K562 (cell line): Measurements from ENCODE around the gene BNIP2. TPM values are rescaled to one million over a fixed set of nuclear protein-coding genes. Genes with fewer than 3 reads are reported as not detected.

ENCODE experiments used
- ATAC-seq: fragments of 200-7000 bp; cut with Tn5 transposase; 3 replicates; pipeline ENCODE4 v1.9.1; 2020; ENCODE audit warnings: moderate library complexity
- BruUV-seq: library from RNA; stranded (reverse); fragments of 400-500 nt; replicated peaks from 2 replicates; lab custom pipeline; 2021; lab: Mats Ljungman, UMichigan
- CTCF ChIA-PET: fragments of 300-600 bp; formaldehyde crosslinking; extraction: SDS; loops from one replicate; lab custom pipeline; 2021; ENCODE audit warnings: low intra/inter-chr PET ratio; lab: Yijun Ruan, JAX
- POLR2A ChIA-PET: fragments of 300-600, 350-650 bp; sonication (Branson Sonifier 250); formaldehyde crosslinking; extraction: SDS; loops from one replicate; lab custom pipeline; 2021; ENCODE audit warnings: antibody characterized with exemption, inconsistent platforms; lab: Yijun Ruan, JAX
- DNase-seq, 4 experiments: peaks; one replicate each; pipeline versions ENCODE4 v3.0.0 to v3.0.0-alpha.2; 2011 to 2018; ENCODE audit warnings: low spot score in 3 of 4, mixed read lengths in 3 of 4; ENCODE audit errors: extremely low read depth in 1 of 4
- FAIRE-seq: peaks from 2 replicates; lab custom pipeline; 2011; peaks lifted over from hg19 to GRCh38; lab: Jason Lieb, UNC
- H2AFZ ChIP-seq: 2 replicates; pipeline ENCODE4 v1.6.0; 2011; ENCODE audit warnings: low read depth, low read length, control low read depth, inconsistent platforms
- H3K27ac ChIP-seq: fragments of 200-600 bp; 3 replicates; pipeline ENCODE4 v1.8.0; 2011; ENCODE audit warnings: low read depth, mild to moderate bottlenecking, control low read depth, inconsistent platforms, low read length, moderate library complexity, mixed read lengths; ENCODE audit errors: extremely low read depth
- H3K27me3 ChIP-seq, 2 experiments: fragments of 300-600 bp in 1 of 2; 2 replicates in 1 of 2; 3 replicates in 1 of 2; pipeline versions ENCODE4 v1.6.0 to v1.8.0; 2011; ENCODE audit warnings: inconsistent platforms in 2 of 2, low read length in 2 of 2, mild to moderate bottlenecking in 1 of 2, mixed read lengths in 1 of 2, moderate library complexity in 1 of 2; ENCODE audit not compliant: control insufficient read depth in 2 of 2, insufficient read depth in 2 of 2
- H3K36me3 ChIP-seq: fragments of 300-600 bp; 3 replicates; pipeline ENCODE4 v1.8.0; 2011; ENCODE audit warnings: mild to moderate bottlenecking, low read length, inconsistent platforms; ENCODE audit not compliant: control insufficient read depth, insufficient read depth
- H3K4me1 ChIP-seq, 2 experiments: fragments of 200-600 bp in 1 of 2; replicated peaks in 1 of 2; 2 replicates in 1 of 2; 3 replicates in 1 of 2; pipeline versions ENCODE4 v1.5.1 to v1.8.0; 2011; ENCODE audit warnings: inconsistent platforms in 2 of 2, low read length in 2 of 2, mild to moderate bottlenecking in 1 of 2, mixed read lengths in 1 of 2, moderate library complexity in 1 of 2; ENCODE audit not compliant: control insufficient read depth in 2 of 2, insufficient read depth in 2 of 2
- H3K4me2 ChIP-seq: 2 replicates; pipeline ENCODE4 v1.6.1; 2011; ENCODE audit warnings: low read length, control low read depth, inconsistent platforms, mixed read lengths; ENCODE audit not compliant: insufficient read depth
- H3K4me3 ChIP-seq: fragments of 200-600 bp; sonication (generic), shearing (Covaris generic); 2 replicates; pipeline ENCODE4 v1.5.1; 2016; ENCODE audit warnings: control low read depth, inconsistent platforms
- H3K79me2 ChIP-seq: fragments of 200-600 bp; 3 replicates; pipeline ENCODE4 v1.8.0; 2011; ENCODE audit warnings: low read length, inconsistent platforms; ENCODE audit not compliant: control insufficient read depth, insufficient read depth
- H3K9ac ChIP-seq, 2 experiments: 2 replicates each; pipeline versions ENCODE4 v1.6.0 to v1.6.1; 2011; ENCODE audit warnings: low read depth in 2 of 2, low read length in 2 of 2, control low read depth in 1 of 2, inconsistent platforms in 1 of 2, mild to moderate bottlenecking in 1 of 2, mixed read lengths in 1 of 2; ENCODE audit not compliant: insufficient read depth in 1 of 2
- H3K9me1 ChIP-seq: one replicate; pipeline ENCODE4 v1.6.0; 2011; ENCODE audit warnings: inconsistent platforms, mild to moderate bottlenecking, low read length, moderate library complexity; ENCODE audit not compliant: control insufficient read depth, insufficient read depth
- H3K9me3 ChIP-seq: replicated peaks from 2 replicates; pipeline ENCODE4 v1.5.1; 2011; ENCODE audit warnings: low read depth, low read length, inconsistent platforms; ENCODE audit not compliant: control insufficient read depth, insufficient read depth
- H4K20me1 ChIP-seq: replicated peaks from 2 replicates; pipeline ENCODE4 v1.6.1; 2011; ENCODE audit warnings: low read length, inconsistent platforms, mixed read lengths; ENCODE audit not compliant: control insufficient read depth, insufficient read depth
- CHD2 ChIP-seq: IDR thresholded peaks from 2 replicates; pipeline ENCODE4 v1.6.1; 2011; ENCODE audit warnings: low read depth, low read length
- CREM ChIP-seq: IDR thresholded peaks from 2 replicates; pipeline ENCODE4 v1.6.1; 2014; ENCODE audit warnings: antibody characterized with exemption, low read depth
- GATAD2A ChIP-seq: fragments of 450-650 bp; IDR thresholded peaks from 2 replicates; pipeline ENCODE4 v1.6.1; 2017
- KAT8 ChIP-seq: fragments of 450-650 bp; IDR thresholded peaks from 2 replicates; pipeline ENCODE4 v1.6.1; 2016; ENCODE audit warnings: low read depth, mild to moderate bottlenecking
- MEF2D ChIP-seq: conservative IDR thresholded peaks from 2 replicates; pipeline ENCODE4 v1.6.1; 2016; ENCODE audit warnings: low read depth, missing genetic modification characterization, missing compliant biosample characterization
- OTX1 ChIP-seq: fragments of 450-650 bp; formaldehyde crosslinking; IDR thresholded peaks from 2 replicates; pipeline ENCODE4 v1.4.0; 2022; ENCODE audit warnings: mild to moderate bottlenecking
- PHB ChIP-seq: fragments of 250-450 bp; sonication (Bioruptor Pico); IDR thresholded peaks from 2 replicates; pipeline ENCODE4 v1.5.0; 2021
- POLR2H ChIP-seq: IDR thresholded peaks from 2 replicates; pipeline ENCODE4 v1.6.1; 2016; ENCODE audit warnings: missing genetic modification characterization, low read depth, mild to moderate bottlenecking, control low read depth, missing compliant biosample characterization, moderate library complexity
- RBM17 ChIP-seq: fragments of 200-400 bp; formaldehyde crosslinking; IDR thresholded peaks from 2 replicates; pipeline ENCODE4 v1.6.1; 2017; ENCODE audit warnings: low read depth, mild to moderate bottlenecking, low read length, borderline replicate concordance
- TRIM24 ChIP-seq, 2 experiments: fragments of 450-650 bp; IDR thresholded peaks; 2 replicates each; pipeline ENCODE4 v1.6.1; 2016
- TSHZ1 ChIP-seq: fragments of 250-450 bp; sonication (Bioruptor Pico); IDR thresholded peaks from 2 replicates; pipeline ENCODE4 v1.4.0; 2020; ENCODE audit warnings: mild to moderate bottlenecking, moderate library complexity
- ZNF263 ChIP-seq: sonication (generic); formaldehyde crosslinking; IDR thresholded peaks from 2 replicates; pipeline ENCODE4 v1.8.0; 2022; ENCODE audit warnings: mild to moderate bottlenecking, missing genetic modification reagents, borderline replicate concordance
- ZNF77 ChIP-seq: fragments of 250-450 bp; sonication (Bioruptor Pico); IDR thresholded peaks from 2 replicates; pipeline ENCODE4 v1.5.0; 2020
- WGBS: fragments of 100-300 bp; shearing (Covaris generic); methylation state at CpG from one replicate; pipeline ENCODE4 v1.1.6; 2016; ENCODE audit warnings: low coverage, mixed read lengths; ENCODE audit not compliant: insufficient coverage; ENCODE audit errors: missing lambda C conversion rate; 5-methylcytosine and 5-hydroxymethylcytosine counted together
- in situ Hi-C: fragments of 300-500 bp; cut with MboI; formaldehyde crosslinking; loops from 4 replicates; pipeline ENCODE4 v1.15.0; 2018; ENCODE audit warnings: inconsistent platforms, mixed read lengths
- intact Hi-C: fragments of 100-400 bp; cut with micrococcal nuclease; formaldehyde crosslinking; loops from 2 replicates; pipeline ENCODE4 v1.14.2; 2022
- polyA plus RNA-seq, 8 experiments: library from polyadenylated mRNA; depleted of rRNA in 4 of 8; stranded (reverse) in 5 of 8; unstranded in 3 of 8; fragments of >200 nt; fragmentation: Nextera tagmentation in 2 of 8; fragmentation: Illumina TruSeq in 1 of 8; extraction: Ambion mirVana in 2 of 8; extraction: Trizol in 1 of 8; gene quantifications; 2 replicates each; pipeline versions ENCODE4 v1.2.1 to v1.2.3, GENCODE V29; 2011 to 2014; ENCODE audit warnings: inconsistent platforms in 1 of 8, missing spikeins in 1 of 8
- total RNA-seq, 7 experiments: library from RNA; depleted of rRNA in 6 of 7; stranded (reverse); fragments of >200 nt in 6 of 7; fragmentation: Illumina TruSeq in 2 of 7; extraction: Trizol in 2 of 7; gene quantifications; 2 replicates each; pipeline versions ENCODE4 v1.2.1 to v1.2.3, GENCODE V29; 2011 to 2021; ENCODE audit warnings: low replicate concordance in 1 of 7

BNIP2 gene
- total and polyA plus RNA-seq, 9 of the 15 experiments (the other 6 are each of a cell fraction or from before 2014, with no cell fraction given): 19.6 to 88.0 (median 52.5) TPM

GRCh38 chr15:59659366-59659765 lies 29.8 kb downstream of the BNIP2 start:
- Histone ChIP-seq H2AFZ (no peak overlapping the region), H3K9me1 (no peaks in the 10 kb centered on the region), H3K79me2 (peaks cover 29% of the 10 kb centered on the region), H3K27me3 (no peaks in the 10 kb centered on the region), H3K36me3 (peaks cover 56% of the 10 kb centered on the region), H4K20me1 (no peaks in the 10 kb centered on the region), H3K4me3 (no peak overlapping the region), H3K9ac (no peak overlapping the region), H3K9me3 (no peaks in the 10 kb centered on the region), H3K4me2 (no peak overlapping the region), H3K4me1 (peaks cover 11 to 19% of the 10 kb centered on the region in 2 experiments; a peak in 2 of 5 replicates), H3K27ac (no peak overlapping the region)
- 61% methylated on average over 1 of the region's 1 CpG for WGBS
- FAIRE-seq (no peak), DNase-seq (no peak), ATAC-seq (no peak)
- ChIA-PET CTCF (no interaction called here), POLR2A (no interaction called here)
- in situ Hi-C loops: no loop called here
- intact Hi-C loops: no loop called here
- BruUV-seq: no TSS peak
- no peak for TF ChIP-seq GATAD2A
- no peak for TF ChIP-seq MEF2D
- no peak for TF ChIP-seq CREM
- TF ChIP-seq ZNF263 (CRISPR knock-in tag): no peak
- no peak for TF ChIP-seq OTX1 (CRISPR knock-in tag)

GRCh38 chr15:59657635-59658125 lies 31.4 kb downstream of the BNIP2 start:
- ATAC-seq (peak; percentile 2; the same call in 2 of the 3 replicates), DNase-seq (no peak), FAIRE-seq (no peak)
- POLR2A ChIA-PET: interaction anchor here (0.6 to 2.0 kb wide), 12 partner anchors 10 to 753 kb away, joined by 3 to 19 read pairs (median 4); partner anchors contain the start of gene BNIP2
- peaks cover 11 to 19% of the 10 kb centered on the region in 2 experiments; a peak in 2 of 5 replicates for H3K4me1 ChIP-seq
- peak overlapping the region; percentile 84 for H3K4me2 ChIP-seq
- CTCF ChIA-PET: no interaction called here
- 48% methylated on average over 23 of the region's 23 CpGs for WGBS
- H3K9ac ChIP-seq: no peak overlapping the region
- H3K27me3 ChIP-seq: no peaks in the 10 kb centered on the region
- no peaks in the 10 kb centered on the region for H3K9me3 ChIP-seq
- no TSS peak for BruUV-seq
- H2AFZ ChIP-seq: peak overlapping the region; percentile 70
- H3K36me3 ChIP-seq: peaks cover 59% of the 10 kb centered on the region
- H3K27ac ChIP-seq: peak overlapping the region; percentile 49; the same call in 2 of the 3 replicates
- peak overlapping the region; percentile 88 for H3K4me3 ChIP-seq
- no peaks in the 10 kb centered on the region for H3K9me1 ChIP-seq
- in situ Hi-C loops (no loop called here), intact Hi-C loops (no loop called here)
- H3K79me2 ChIP-seq: peaks cover 46% of the 10 kb centered on the region
- 0 out of 2 replicates have a peak, but pooled peaks cover 3% of the 10 kb centered on the region for H4K20me1 ChIP-seq
- no peak for TF ChIP-seq KAT8
- TF ChIP-seq ZNF77 (CRISPR knock-in tag): no peak
- no peak for TF ChIP-seq PHB (CRISPR knock-in tag)
- peak in 1 of 2 experiments; percentile 54; a peak in 1 of 4 replicates for TF ChIP-seq TRIM24 (IDR thresholded peaks at IDR 0.05)
- TF ChIP-seq POLR2H (tag): no peak; the same call in 1 of the 2 replicates
- TF ChIP-seq RBM17: no peak
- no peak for TF ChIP-seq TSHZ1 (CRISPR knock-in tag)
- no peak for TF ChIP-seq CHD2
